Activated CD4-positive, alpha-beta T cell treated with anti-CD3 and anti-CD28 coated beads for 48 hours (primary cell): ENCODE data around the gene PHLPP2.
"Not testable (repeated sequence)": the region's sequence is repeated elsewhere in the genome, so short reads cannot be mapped to it uniquely, and the experiment has no call there.

Source experiments
- DNase-seq: peaks from one replicate; pipeline ENCODE4 v3.0.0-alpha.2; 2020

PHLPP2 gene

DNA sequence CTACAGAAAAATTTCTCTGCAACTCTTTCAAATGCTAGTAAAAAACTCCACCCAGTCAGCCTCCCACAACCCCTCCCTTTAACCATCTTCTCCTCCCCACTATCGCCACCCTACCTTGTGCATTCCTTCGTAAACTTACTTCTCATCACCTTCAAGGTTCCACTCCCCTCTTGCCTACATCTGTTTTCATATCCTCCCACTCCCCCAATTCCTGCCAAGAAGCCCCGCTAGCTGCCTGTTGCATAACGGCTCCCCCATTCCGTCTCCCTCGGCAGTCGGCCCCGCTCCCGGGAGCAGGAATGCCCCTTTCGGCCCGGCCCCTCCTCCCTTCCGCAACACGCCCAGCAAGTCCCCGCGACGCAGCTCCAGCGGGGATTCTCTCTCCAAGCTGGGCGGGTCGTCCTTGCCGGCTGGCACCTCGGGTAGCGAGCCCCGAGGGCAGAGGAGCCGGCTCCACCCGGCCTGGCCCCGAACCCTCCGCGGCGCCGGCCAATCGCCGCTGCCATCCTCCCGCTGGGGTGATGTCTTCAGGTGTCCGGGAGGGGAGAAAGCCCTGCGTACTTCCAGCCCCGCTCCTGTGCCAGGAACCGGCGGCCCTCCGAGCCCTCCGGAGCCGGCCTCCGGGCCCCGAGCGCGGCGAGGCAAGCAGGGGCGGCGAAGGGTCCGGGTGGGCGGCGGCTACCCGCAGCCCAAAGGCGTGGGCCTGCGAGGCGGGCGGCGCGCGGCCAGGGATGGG, 1.5 kb downstream of the PHLPP2 start:
- peak; percentile 69 for DNase-seq

GRCh38 chr16:71721066-71721740, 3.3 kb downstream of the PHLPP2 start:
- no peak for DNase-seq

- DNase-seq: no peak
Observed at GRCh38 chr16:71712501-71712900, 12.0 kb downstream of the PHLPP2 start.

DNA sequence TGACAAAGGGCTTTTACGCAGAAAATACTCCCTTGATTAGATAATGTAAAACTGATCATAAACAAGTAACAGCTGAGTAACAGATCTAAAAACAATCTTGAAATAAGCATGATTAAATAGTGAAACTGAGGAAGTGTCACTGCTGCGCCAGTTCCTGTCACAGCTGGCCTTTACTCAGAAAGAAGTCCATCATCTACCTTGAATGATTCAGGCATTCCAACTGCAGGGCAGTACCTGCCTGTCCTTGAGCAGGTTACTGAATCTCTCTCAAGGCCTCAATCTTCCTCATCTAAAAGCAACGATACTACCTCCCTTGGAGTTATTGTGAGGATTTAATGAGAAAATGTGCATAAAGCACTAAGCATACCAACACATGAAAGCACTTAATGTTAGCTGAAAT, 12.7 kb downstream of the PHLPP2 start:
- no peak for DNase-seq

- DNase-seq: no peak
Observed at GRCh38 chr16:71709229-71709781, 15.2 kb downstream of the PHLPP2 start.

DNA sequence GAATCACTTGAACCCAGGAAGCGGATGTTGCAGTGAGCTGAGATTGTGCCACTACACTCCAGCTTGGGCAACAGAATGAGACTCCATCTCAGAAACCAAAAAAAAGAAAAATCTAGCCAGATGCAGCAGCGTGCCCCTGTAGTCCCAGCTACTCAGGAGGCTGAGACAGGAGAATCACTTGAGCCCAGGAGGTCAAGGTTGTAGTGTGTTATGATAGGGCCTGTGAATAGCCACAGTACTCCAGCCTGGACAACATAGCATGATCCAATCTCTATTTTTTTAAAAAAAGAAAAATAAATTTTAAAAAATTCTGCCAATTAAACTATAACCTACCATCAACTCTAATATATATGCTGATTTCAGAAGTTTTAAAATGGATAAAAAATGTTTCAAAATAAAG, 15.8 kb downstream of the PHLPP2 start:
- DNase-seq: no peak

GRCh38 chr16:71707199-71707598, 17.3 kb downstream of the PHLPP2 start:
- DNase-seq: no peak

DNA sequence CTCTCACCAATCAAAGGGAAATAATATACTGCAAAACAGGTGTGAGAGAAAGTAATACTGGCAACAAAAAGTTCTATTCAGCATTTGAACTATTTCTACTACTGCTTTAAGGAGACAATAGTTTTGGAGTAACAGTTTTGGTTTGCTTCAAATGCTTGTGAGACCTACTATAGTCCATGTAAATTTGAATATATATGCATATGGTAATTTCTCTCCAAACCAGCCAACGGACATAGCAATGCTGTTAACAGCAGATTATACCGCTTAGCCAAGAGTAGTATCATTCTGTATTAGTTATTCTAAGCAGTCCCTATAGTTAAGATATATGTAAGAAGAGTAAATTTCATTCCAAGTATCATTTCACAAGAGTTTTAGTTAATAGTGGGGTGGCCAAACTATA, 18.5 kb downstream of the PHLPP2 start:
- DNase-seq: no peak

GRCh38 chr16:71703333-71703732, 21.2 kb downstream of the PHLPP2 start:
- no peak for DNase-seq

GRCh38 chr16:71700831-71701230, 23.7 kb downstream of the PHLPP2 start:
- DNase-seq: no peak

DNA sequence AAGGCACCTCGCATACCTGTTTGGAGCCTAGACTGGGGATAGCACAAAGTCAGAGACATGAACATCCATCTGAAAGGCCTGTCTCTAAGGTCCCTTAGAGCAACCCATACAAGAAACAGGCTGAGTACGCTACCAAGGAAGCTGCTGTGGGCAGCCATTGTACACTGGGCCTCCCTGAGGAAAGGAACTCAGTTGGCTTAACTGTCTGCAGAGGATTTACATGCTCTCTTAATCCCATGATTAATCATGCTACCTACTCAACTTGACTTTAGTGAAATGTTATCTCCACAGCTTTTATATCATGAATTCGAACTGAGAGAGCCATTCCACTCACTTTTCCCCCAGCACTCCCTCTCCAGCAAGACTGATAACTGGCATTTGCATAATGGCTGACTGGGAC, 26.0 kb downstream of the PHLPP2 start:
- DNase-seq: no peak

DNA sequence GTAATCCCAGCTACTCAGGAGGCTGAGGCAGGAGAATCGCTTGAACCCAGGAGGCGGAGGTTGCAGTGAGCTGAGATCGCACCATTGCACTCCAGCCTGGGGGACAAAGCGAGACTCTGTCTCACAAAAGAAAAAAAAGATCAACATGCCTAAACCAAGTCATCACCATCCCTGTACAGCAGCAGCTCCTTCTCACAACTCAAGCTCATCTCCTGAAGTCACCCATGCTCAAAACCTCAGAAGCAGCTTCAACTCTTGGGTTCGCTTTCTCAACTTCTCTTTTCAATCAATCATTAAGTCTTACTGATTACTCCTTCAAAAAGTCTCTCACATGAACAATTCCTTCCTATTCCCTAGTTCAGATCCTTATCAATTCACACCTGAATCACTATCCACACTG, 31.3 kb downstream of the PHLPP2 start:
- no peak for DNase-seq

GRCh38 chr16:71689901-71690300, 34.6 kb downstream of the PHLPP2 start:
- no peak for DNase-seq

- DNase-seq: no peak
Observed at GRCh38 chr16:71687861-71688260, 36.6 kb downstream of the PHLPP2 start.

- not testable (repeated sequence) for DNase-seq
Observed at GRCh38 chr16:71684280-71684679, 40.2 kb downstream of the PHLPP2 start.

DNA sequence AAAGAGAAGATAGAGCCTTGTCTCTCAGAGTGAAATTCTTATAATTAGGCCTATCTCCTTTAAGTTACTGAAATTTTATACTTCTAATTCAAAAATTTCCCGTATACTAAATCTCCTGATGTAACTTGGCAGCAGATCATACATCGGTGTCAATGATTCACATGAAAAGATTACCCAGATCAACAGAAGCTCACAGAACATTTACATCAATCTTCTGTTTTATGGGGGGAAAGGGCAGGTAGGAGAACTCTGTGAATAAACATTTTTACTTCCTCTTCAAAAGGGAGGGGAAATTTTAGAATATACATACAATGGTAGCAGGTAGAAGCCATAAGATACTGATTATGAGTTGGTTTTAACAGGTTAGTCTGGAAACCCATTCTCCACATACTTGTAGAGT, 43.1 kb downstream of the PHLPP2 start:
- no peak for DNase-seq

DNA sequence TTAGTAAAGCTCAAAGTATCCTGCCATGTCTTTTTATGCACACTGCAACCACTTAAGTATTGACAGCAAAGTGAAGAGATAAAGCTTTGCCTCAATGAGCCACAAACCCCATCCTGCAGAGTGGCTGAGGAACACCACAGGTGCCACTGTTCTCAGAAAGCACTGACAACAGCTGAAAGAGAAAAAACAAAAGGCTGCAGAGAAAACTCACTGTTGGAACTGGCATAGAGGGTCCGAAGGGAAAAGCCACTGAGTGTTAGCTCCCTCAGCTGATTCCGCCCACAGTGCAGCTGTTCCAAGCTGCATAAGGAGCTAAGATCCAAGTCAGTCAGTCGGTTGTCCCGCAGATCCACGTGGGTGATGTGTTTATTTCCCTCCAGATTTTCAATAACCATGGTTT, 48.3 kb downstream of the PHLPP2 start:
- no peak for DNase-seq

- no peak for DNase-seq
Observed at GRCh38 chr16:71675380-71675779, 49.1 kb downstream of the PHLPP2 start.

GRCh38 chr16:71674229-71674628, 50.3 kb downstream of the PHLPP2 start:
- no peak for DNase-seq

DNA sequence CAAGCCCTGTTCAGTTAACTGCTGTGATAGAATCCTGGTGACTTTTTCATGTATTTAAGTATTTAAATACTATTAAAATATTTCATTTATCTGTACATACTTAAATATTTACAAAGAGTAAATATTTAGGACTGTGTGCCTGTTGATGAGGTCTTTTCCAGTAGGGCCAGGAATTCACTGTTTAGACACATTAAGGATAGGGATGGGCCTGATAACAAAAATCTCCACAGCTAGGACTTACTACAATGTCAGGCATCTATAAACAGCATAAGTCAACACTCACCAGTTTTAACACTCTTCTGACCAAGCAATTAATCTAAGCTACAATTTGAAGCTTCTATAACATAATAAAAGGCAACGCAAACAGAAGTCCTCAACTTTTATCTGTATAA, 50.9 kb downstream of the PHLPP2 start:
- DNase-seq: no peak

DNA sequence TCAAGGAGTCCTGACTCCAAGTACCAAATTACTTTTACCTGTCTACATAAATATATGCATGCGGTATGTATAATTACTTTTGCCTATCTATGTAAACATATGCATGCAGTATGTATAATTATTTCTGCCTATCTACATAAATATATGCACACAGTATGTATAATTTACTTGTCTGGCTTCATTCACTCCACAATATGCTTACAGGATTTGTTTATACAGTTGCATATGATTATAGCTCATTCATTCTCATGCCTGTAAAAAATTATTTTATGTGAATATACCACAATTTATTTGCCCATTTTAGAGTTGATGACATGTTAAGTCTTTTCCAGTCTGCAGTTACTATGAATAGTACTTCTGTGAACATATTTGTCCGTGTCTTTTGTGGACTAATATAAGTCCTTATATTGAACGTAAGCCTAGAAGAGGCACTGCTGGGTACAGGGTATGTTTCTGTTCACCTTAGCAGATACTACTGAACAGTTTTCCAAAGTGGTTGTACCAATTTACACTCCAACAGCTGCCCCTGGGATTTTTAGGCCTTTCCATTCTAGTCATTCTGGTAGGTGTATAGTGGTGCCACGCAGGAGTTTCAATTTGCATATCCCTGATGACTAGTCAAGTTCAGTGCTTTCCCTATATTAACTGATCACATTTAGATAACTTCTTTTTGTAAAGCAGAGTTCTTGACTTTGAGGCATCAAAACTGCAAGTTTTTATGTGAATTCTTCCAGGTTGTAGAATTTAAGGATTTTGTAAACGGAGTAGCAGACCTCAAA, 51.5 kb downstream of the PHLPP2 start:
- no peak for DNase-seq

DNA sequence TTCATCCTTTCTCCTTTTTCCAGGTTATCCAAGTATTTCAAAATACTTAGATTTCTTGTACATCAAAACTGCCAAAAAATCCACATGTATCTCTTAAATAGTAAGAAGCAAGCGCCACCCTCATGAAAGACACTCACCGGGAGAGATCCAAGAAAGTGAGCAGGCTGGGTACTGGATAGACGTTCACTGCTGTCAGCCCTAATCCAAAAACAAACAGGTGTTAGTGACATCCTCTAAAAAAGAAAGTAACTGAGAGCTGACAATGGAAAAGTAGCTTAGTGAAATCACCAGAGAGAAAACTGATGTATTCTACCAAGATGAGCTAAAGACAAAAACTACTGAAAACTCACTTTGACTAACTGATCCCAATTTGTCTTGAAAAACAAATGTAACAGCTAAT, 52.4 kb downstream of the PHLPP2 start:
- no peak for DNase-seq

GRCh38 chr16:71671165-71671564, 53.3 kb downstream of the PHLPP2 start:
- DNase-seq: no peak

DNA sequence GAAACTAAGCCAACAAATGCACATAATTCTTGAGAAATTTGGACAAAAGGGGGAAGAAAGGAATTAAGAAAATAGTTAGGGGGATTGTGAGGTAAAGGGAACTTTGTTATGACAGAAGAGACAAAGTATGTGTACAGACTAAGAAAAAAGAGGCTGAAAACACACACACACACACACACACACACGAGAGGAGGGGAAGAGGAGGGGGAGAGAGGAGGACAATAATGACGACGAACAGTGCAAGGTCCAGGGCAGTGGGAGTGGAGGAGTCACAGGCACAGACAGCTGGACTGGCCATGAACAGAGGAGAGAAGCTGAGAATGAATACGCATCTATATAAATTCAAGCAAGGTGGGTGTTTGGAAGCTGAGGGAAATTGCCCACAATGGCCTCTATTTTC, 54.0 kb downstream of the PHLPP2 start:
- no peak for DNase-seq
